ENCODE measurements around the gene DNTTIP2.

- TF ChIP-seq POLR2AphosphoS5 (IDR thresholded peaks at IDR 0.05) (no peak), POLR2A (IDR thresholded peaks at IDR 0.05) (no peak)
- TF ChIP-seq, protein P1, sequence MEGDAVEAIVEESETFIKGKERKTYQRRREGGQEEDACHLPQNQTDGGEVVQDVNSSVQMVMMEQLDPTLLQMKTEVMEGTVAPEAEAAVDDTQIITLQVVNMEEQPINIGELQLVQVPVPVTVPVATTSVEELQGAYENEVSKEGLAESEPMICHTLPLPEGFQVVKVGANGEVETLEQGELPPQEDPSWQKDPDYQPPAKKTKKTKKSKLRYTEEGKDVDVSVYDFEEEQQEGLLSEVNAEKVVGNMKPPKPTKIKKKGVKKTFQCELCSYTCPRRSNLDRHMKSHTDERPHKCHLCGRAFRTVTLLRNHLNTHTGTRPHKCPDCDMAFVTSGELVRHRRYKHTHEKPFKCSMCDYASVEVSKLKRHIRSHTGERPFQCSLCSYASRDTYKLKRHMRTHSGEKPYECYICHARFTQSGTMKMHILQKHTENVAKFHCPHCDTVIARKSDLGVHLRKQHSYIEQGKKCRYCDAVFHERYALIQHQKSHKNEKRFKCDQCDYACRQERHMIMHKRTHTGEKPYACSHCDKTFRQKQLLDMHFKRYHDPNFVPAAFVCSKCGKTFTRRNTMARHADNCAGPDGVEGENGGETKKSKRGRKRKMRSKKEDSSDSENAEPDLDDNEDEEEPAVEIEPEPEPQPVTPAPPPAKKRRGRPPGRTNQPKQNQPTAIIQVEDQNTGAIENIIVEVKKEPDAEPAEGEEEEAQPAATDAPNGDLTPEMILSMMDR (IDR thresholded peaks at IDR 0.05), result no peak
These were observed 36.1 kb downstream of the DNTTIP2 start for GRCh38 chr1:93842750-93843500.

All from suprapubic skin (tissue), 4 donors.